Ishikawa (cell line): ENCODE measurements around the gene BRWD1.

ENCODE experiments used
- EGR1 ChIP-seq: IDR thresholded peaks from 2 replicates; pipeline ENCODE4 v1.6.1; 2012
- EP300 ChIP-seq: IDR thresholded peaks from 2 replicates; pipeline ENCODE4 v1.6.1; 2012; ENCODE audit warnings: borderline replicate concordance
- FOXM1 ChIP-seq: IDR thresholded peaks from 2 replicates; pipeline ENCODE4 v1.6.1; 2012; ENCODE audit warnings: low read depth, borderline replicate concordance
- NFIC ChIP-seq: IDR thresholded peaks from 2 replicates; pipeline ENCODE4 v1.6.1; 2012
- REST ChIP-seq: IDR thresholded peaks from 2 replicates; pipeline ENCODE4 v1.6.1; 2012; ENCODE audit warnings: low read depth, mild to moderate bottlenecking
- TAF1 ChIP-seq: IDR thresholded peaks from 2 replicates; pipeline ENCODE4 v1.6.1; 2012; ENCODE audit warnings: low read depth, mild to moderate bottlenecking
- YY1 ChIP-seq: IDR thresholded peaks from 2 replicates; pipeline ENCODE4 v1.6.1; 2012; ENCODE audit warnings: low read depth
- TF ChIP-seq, protein P1 (sequence below): IDR thresholded peaks from 2 replicates; pipeline ENCODE4 v1.6.1; 2012

DNA sequence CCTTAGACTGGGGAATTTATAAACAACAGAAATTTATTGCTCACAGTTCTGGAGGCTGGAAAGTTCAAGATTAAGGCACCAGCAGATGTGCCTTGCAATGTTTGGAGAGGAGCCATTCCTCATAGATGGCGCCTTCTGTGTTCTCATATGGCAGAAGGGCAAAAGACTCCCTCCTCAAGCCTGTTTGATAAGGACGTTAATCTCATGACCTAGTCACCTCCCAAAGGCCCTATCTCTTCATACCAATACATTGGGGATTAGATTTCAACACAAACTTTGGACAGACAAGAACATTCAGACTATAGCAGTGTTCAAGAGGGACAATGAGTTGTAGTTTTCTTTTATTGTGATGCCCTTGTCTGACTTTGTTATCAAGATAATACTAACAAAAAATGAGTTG lies 164.5 kb downstream of the BRWD1 start:
- TF ChIP-seq, protein P1, sequence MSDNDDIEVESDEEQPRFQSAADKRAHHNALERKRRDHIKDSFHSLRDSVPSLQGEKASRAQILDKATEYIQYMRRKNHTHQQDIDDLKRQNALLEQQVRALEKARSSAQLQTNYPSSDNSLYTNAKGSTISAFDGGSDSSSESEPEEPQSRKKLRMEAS, result no peak
- TF ChIP-seq TAF1, result no peak
- TF ChIP-seq FOXM1, result no peak
- no peak for TF ChIP-seq REST
- TF ChIP-seq EP300, result no peak
- no peak for TF ChIP-seq YY1
- no peak for TF ChIP-seq EGR1
- no peak for TF ChIP-seq NFIC
